ENCODE measurements around the gene THRSP. TPM values are rescaled to one million over a fixed set of nuclear protein-coding genes. Genes with fewer than 3 reads are reported as not detected.

The THRSP gene
- total RNA-seq, 3 donors from 2014 or later, result not detected

GRCh38 chr11:78111298-78111697 lies 47.6 kb downstream of the THRSP start:
- DNase-seq (no peak), ATAC-seq (no peak)
- Mint-ChIP-seq H3K4me3 (no peak overlapping the region), H3K27me3 (ENCODE audit: low read depth) (no peaks in the 10 kb centered on the region), H3K9me3 (no peaks in the 10 kb centered on the region), H3K4me1 (ENCODE audit: low read depth) (no peaks in the 10 kb centered on the region), H3K36me3 (ENCODE audit: insufficient read depth) (peaks cover 35% of the 10 kb centered on the region)

- Mint-ChIP-seq H3K4me3 (no peak overlapping the region), H3K4me1 (ENCODE audit: low read depth) (no peaks in the 10 kb centered on the region), H3K9me3 (no peaks in the 10 kb centered on the region), H3K27me3 (ENCODE audit: low read depth) (no peaks in the 10 kb centered on the region), H3K36me3 (ENCODE audit: insufficient read depth) (peaks cover 29% of the 10 kb centered on the region)
- DNase-seq (no peak), ATAC-seq (no peak)
Observed at GRCh38 chr11:78112582-78113275, 49.1 kb downstream of the THRSP start.

Other genes starting within 250 kb of the THRSP start
- gene RSF1, start 243.1 kb upstream of the THRSP start, total RNA-seq, result 10 to 100 TPM; 37.2 to 46.4 (median 43.3) TPM
- gene AAMDC, start 242.7 kb upstream of the THRSP start, total RNA-seq, result 1 to 10 TPM; 1.8 to 2.4 (median 2.2) TPM
- gene INTS4, start 69.2 kb upstream of the THRSP start, total RNA-seq, result 10 to 100 TPM; 43.4 to 49.3 (median 49.3) TPM
- gene KCTD14, start 40.6 kb upstream of the THRSP start, total RNA-seq, result under 1 TPM in 2 of 3 donors, not detected in 1; 0.38 to 0.45 TPM
- gene NDUFC2, start 16.0 kb downstream of the THRSP start, total RNA-seq, result 100 to 1,000 TPM; 217 to 246 (median 227) TPM
- gene ALG8, start 75.8 kb downstream of the THRSP start, total RNA-seq, result 10 to 100 TPM; 41.4 to 54.2 (median 51.5) TPM
- gene KCTD21, start 124.8 kb downstream of the THRSP start, total RNA-seq, result 1 to 10 TPM; 3.2 to 5.4 (median 4.3) TPM
- gene USP35, start 125.1 kb downstream of the THRSP start, total RNA-seq, result 1 to 10 TPM; 3.8 to 5.2 (median 4.9) TPM

All from activated T-cell treated with anti-CD3 and anti-CD28 coated beads, Interleukin-2, amount 50 U/mL, for 4 hours (primary cell).